Stimulated activated memory B cell treated with anti-CD40 and anti-IgM and Interleukin-4, amounts not matched to agents 10 μg/mL and 1 μg/mL and 100 μg/mL, for 72 hours (primary cell): Measurements from ENCODE around the gene ZNF28.
"Not testable (repeated sequence)": the region's sequence is repeated elsewhere in the genome, so short reads cannot be mapped to it uniquely, and the experiment has no call there.

Source experiments
- ATAC-seq: fragments of 150-1000 bp; cut with Tn5 transposase; 2 replicates; pipeline ENCODE4 v1.10.0; 2021
- H3K27ac Mint-ChIP-seq: one replicate; pipeline ENCODE4 v1.8.0; 2022; ENCODE audit warnings: mild to moderate bottlenecking, mixed read lengths
- H3K27me3 Mint-ChIP-seq: one replicate; pipeline ENCODE4 v1.8.0; 2022; ENCODE audit warnings: mixed read lengths
- H3K36me3 Mint-ChIP-seq: one replicate; pipeline ENCODE4 v1.8.0; 2022; ENCODE audit warnings: mixed read lengths
- H3K4me1 Mint-ChIP-seq: one replicate; pipeline ENCODE4 v1.8.0; 2022; ENCODE audit warnings: mixed read lengths
- H3K4me3 Mint-ChIP-seq: one replicate; pipeline ENCODE4 v1.8.0; 2022; ENCODE audit warnings: mild to moderate bottlenecking, moderate library complexity, mixed read lengths
- H3K9me3 Mint-ChIP-seq: one replicate; pipeline ENCODE4 v1.8.0; 2022; ENCODE audit warnings: mixed read lengths

ZNF28 gene

DNA sequence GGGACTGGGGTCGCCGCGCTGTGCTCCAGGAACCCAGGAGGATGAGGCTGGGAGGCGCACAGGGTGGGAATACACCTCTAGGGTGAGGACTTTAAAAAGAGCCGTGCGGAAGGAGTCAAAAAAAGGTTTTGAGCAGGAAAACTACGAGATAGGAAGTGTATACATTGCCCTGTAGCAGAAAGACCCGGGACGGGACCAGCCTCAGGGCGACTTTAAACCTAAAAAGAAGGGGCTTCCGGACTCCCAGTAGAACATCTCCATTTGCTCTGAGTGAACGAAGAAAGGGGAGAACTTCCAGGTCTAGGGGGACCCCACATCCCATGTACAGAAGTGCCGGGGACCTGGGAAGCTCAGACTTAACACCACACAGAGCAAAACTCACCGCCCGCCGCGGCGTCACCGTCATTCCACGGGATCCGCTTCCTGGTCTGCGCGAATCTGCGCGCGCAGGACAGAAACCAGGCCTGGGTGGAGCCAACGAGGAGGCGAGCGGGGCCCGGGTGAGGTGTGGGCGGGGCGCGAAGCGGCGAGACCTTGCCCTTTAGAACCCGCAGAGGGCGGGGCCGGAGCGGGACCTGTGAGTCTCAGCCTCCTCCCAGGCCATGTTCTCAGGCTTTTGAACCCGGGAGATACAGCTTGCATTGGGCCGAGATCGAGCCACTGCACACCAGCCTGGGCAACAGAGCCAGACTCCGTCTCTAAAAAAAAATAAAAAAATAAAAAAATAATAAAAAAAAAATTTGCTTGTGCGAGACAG lies at the start of gene ZNF28:
Gene ZNF28 (minus strand): TSS at position 430 of the 757 bp plus-strand sequence. CDS start 3,675 bp downstream, outside the sequence.
- H3K27me3 Mint-ChIP-seq, H3K9me3 Mint-ChIP-seq: not testable (repeated sequence)
- Mint-ChIP-seq H3K36me3 (peaks cover 32% of the 10 kb centered on the region), H3K4me3 (peak within 1 kb of the TSS; percentile 90), H3K4me1 (peaks cover 25% of the 10 kb centered on the region), H3K27ac (peak within 1 kb of the TSS; percentile 76)
- peak; percentile 100 for ATAC-seq

- not testable (repeated sequence) for H3K27me3 Mint-ChIP-seq, H3K27ac Mint-ChIP-seq, H3K9me3 Mint-ChIP-seq, ATAC-seq, H3K4me1 Mint-ChIP-seq, H3K4me3 Mint-ChIP-seq
- H3K36me3 Mint-ChIP-seq = peaks cover 19% of the 10 kb centered on the region
Measured at GRCh38 chr19:52868031-52868430, 46.6 kb upstream of the ZNF28 start.

DNA sequence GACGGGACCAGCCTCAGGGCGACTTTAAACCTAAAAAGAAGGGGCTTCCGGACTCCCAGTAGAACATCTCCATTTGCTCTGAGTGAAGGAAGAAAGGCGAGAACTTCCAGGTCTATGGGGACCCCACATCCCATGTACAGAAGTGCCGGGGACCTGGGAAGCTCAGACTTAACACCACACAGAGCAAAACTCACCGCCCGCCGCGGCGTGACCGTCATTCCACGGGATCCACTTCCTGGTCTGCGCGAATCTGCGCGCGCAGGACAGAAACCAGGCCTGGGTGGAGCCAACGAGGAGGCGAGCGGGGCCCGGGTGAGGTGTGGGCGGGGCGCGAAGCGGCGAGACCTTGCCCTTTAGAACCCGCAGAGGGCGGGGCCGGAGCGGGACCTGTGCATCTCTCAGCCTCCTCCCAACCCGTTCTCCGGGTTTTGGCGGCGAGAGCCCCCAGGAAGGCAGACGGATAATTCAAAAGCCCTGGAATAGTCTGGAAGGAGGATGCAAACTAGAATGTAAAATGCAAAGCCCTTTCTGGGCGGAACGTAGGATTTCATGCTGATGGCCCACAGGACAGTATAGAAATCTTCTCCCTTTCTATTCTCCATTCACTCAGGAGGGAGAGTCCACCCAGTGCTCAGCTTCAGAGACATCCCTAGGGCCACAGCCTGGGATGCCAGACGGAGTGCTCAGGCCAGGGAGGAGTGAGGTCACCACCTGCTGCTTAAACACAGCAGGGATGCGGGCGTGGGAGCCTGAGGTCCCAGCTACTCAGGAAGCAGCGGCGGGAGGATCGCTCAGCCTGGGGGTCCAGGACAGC lies 36.2 kb upstream of the ZNF28 start, which contains the start of gene ZNF468:
Gene ZNF468 (minus strand): TSS at position 242 of the 814 bp plus-strand sequence. CDS start 3,347 bp downstream, outside the sequence.
- peaks cover 36% of the 10 kb centered on the region for H3K36me3 Mint-ChIP-seq
- H3K9me3 Mint-ChIP-seq, H3K27me3 Mint-ChIP-seq: not testable (repeated sequence)
- peak; percentile 100 for ATAC-seq
- peaks cover 24% of the 10 kb centered on the region for H3K4me1 Mint-ChIP-seq
- peak within 1 kb of the TSS; percentile 89 for H3K4me3 Mint-ChIP-seq
- H3K27ac Mint-ChIP-seq = peak within 1 kb of the TSS; percentile 89

GRCh38 chr19:52856540-52857377 lies 35.3 kb upstream of the ZNF28 start:
- Mint-ChIP-seq H3K4me1 (peaks cover 24% of the 10 kb centered on the region), H3K36me3 (peaks cover 33% of the 10 kb centered on the region), H3K27ac (peak overlapping the region; percentile 89), H3K4me3 (peak overlapping the region; percentile 89)
- not testable (repeated sequence) for H3K27me3 Mint-ChIP-seq, H3K9me3 Mint-ChIP-seq
- peak; percentile 11 for ATAC-seq

GRCh38 chr19:52847352-52847751 lies 25.9 kb upstream of the ZNF28 start:
- ATAC-seq = not testable (repeated sequence)
- Mint-ChIP-seq H3K36me3 (peaks cover 97% of the 10 kb centered on the region), H3K9me3 (peaks cover 23% of the 10 kb centered on the region)

GRCh38 chr19:52840825-52841465 lies 19.5 kb upstream of the ZNF28 start:
- not testable (repeated sequence) for H3K4me3 Mint-ChIP-seq, ATAC-seq, H3K4me1 Mint-ChIP-seq, H3K27ac Mint-ChIP-seq, H3K27me3 Mint-ChIP-seq
- Mint-ChIP-seq H3K9me3 (peaks cover 34% of the 10 kb centered on the region), H3K36me3 (peaks cover 96% of the 10 kb centered on the region)

More at GRCh38 chr19:52847352-52847751, 25.9 kb upstream of the ZNF28 start:
- not testable (repeated sequence) for H3K4me1 Mint-ChIP-seq, H3K27me3 Mint-ChIP-seq, H3K4me3 Mint-ChIP-seq, H3K27ac Mint-ChIP-seq

- Mint-ChIP-seq H3K9me3 (peaks cover 32% of the 10 kb centered on the region), H3K36me3 (peaks cover 48% of the 10 kb centered on the region)
- H3K4me3 Mint-ChIP-seq, H3K4me1 Mint-ChIP-seq, ATAC-seq, H3K27me3 Mint-ChIP-seq, H3K27ac Mint-ChIP-seq: not testable (repeated sequence)
Measured at GRCh38 chr19:52834289-52834688, 12.9 kb upstream of the ZNF28 start.

DNA sequence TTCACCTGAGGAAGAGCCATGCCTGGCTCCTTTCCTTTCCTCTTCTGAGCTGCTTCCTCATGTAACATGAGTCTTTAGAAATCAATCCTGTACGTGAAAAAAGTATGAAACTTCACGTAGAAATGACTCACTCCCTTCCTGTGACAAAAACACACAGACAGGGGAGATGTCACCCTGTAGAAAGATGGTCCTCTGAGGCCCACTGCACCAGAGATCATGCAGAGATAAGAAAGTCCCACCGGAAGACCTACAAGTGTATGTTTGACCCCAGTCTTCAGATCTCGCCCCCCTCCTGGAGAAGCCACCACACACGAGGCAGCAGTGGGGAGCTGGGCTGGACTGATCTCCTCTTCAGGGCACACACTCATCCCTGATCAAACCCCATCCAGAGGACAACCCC lies 12.1 kb upstream of the ZNF28 start:
- H3K4me3 Mint-ChIP-seq, H3K27me3 Mint-ChIP-seq, H3K27ac Mint-ChIP-seq, H3K4me1 Mint-ChIP-seq, ATAC-seq: not testable (repeated sequence)
- H3K9me3 Mint-ChIP-seq = peaks cover 32% of the 10 kb centered on the region
- H3K36me3 Mint-ChIP-seq = peaks cover 42% of the 10 kb centered on the region

DNA sequence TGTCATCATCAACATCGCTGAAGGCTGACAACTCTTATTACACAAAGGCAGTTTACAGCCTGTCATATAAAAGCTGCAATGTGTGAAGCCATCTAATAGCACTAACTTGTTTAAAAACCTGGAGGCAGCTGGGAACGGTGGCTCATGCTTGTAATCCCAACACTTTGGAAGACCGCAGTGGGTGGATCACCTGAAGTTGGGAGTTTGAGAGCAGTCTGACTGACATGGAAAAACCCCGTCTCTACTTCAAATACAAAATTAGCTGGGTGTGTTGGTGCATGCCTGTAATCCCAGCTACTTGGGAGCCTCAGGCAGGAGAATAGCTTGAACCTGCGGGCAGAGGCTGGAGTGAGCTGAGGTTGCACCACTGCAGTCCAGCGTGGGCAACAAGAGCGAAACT lies 8.4 kb upstream of the ZNF28 start:
- peaks cover 14% of the 10 kb centered on the region for H3K9me3 Mint-ChIP-seq

DNA sequence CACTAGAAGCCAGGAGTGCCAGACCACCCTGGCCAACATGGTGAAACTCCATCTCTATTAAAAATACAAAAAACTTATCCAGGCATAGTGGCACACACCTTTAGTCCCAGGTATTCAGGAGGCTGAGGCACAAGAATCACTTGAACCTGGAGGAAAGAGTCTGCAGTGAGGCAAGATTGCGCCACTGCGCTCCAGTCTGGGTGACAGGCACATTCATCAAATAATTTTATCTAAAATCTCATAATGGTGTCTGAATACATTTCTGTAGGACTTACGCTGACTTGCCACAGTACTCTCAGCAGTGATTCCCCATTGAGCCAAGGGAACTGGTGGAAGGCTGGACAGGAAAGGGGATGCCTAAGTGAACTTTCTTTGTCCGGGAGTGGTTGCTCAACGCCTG lies 4.3 kb upstream of the ZNF28 start:
- no peak overlapping the region for H3K4me3 Mint-ChIP-seq
- ATAC-seq = no peak
- no peak overlapping the region for H3K27ac Mint-ChIP-seq
- peaks cover 3% of the 10 kb centered on the region for H3K9me3 Mint-ChIP-seq
- peaks cover 3% of the 10 kb centered on the region for H3K4me1 Mint-ChIP-seq
- H3K36me3 Mint-ChIP-seq = peaks cover 2% of the 10 kb centered on the region
- H3K27me3 Mint-ChIP-seq = no peaks in the 10 kb centered on the region

More for the DNA sequence above, 8.4 kb upstream of the ZNF28 start:
- ATAC-seq, H3K4me1 Mint-ChIP-seq, H3K4me3 Mint-ChIP-seq, H3K27me3 Mint-ChIP-seq, H3K27ac Mint-ChIP-seq: not testable (repeated sequence)
- peaks cover 13% of the 10 kb centered on the region for H3K36me3 Mint-ChIP-seq

GRCh38 chr19:52823676-52824075 lies 2.2 kb upstream of the ZNF28 start:
- Mint-ChIP-seq H3K4me3 (no peak overlapping the region), H3K36me3 (peaks cover 12% of the 10 kb centered on the region), H3K27me3 (no peaks in the 10 kb centered on the region), H3K4me1 (peaks cover 22% of the 10 kb centered on the region), H3K9me3 (no peaks in the 10 kb centered on the region), H3K27ac (no peak overlapping the region)
- ATAC-seq = no peak

GRCh38 chr19:52820472-52821203 lies 795 bp downstream of the ZNF28 start:
- peak overlapping the region; percentile 76 for H3K27ac Mint-ChIP-seq
- H3K36me3 Mint-ChIP-seq = peaks cover 40% of the 10 kb centered on the region
- peak overlapping the region; percentile 90 for H3K4me3 Mint-ChIP-seq
- peak; percentile 70 for ATAC-seq
- H3K9me3 Mint-ChIP-seq, H3K27me3 Mint-ChIP-seq: not testable (repeated sequence)
- peaks cover 25% of the 10 kb centered on the region for H3K4me1 Mint-ChIP-seq

GRCh38 chr19:52809801-52810200 lies 11.6 kb downstream of the ZNF28 start:
- no peak overlapping the region for H3K4me3 Mint-ChIP-seq
- H3K27ac Mint-ChIP-seq = no peak overlapping the region
- H3K9me3 Mint-ChIP-seq = peaks cover 9% of the 10 kb centered on the region
- no peaks in the 10 kb centered on the region for H3K27me3 Mint-ChIP-seq
- peaks cover 67% of the 10 kb centered on the region for H3K36me3 Mint-ChIP-seq
- ATAC-seq = peak; percentile 41
- no peaks in the 10 kb centered on the region for H3K4me1 Mint-ChIP-seq
